HL-60 (cell line): ENCODE data around the gene AKAP3.

ENCODE experiments used
- DNase-seq, 2 experiments: peaks; one replicate each; pipeline ENCODE4 v3.0.0-alpha.2; 2010 to 2020; ENCODE audit warnings: low read depth in 1 of 2, low spot score in 1 of 2
- H3K27ac ChIP-seq: fragments of 250-450 bp; sonication (Bioruptor Pico); replicated peaks from 2 replicates; pipeline ENCODE4 v1.5.1; 2020; ENCODE audit warnings: mild to moderate bottlenecking, moderate library complexity
- H3K27me3 ChIP-seq: fragments of 250-450 bp; sonication (Bioruptor Pico); 2 replicates; pipeline ENCODE4 v1.5.1; 2021; ENCODE audit warnings: mild to moderate bottlenecking, moderate library complexity; ENCODE audit not compliant: insufficient read depth, poor library complexity, severe bottlenecking
- H3K4me3 ChIP-seq: replicated peaks from 2 replicates; pipeline ENCODE4 v1.5.1; 2011; ENCODE audit warnings: mild to moderate bottlenecking, control low read depth, low read length; ENCODE audit not compliant: insufficient read depth
- CTCF ChIP-seq: IDR thresholded peaks from one replicate; pipeline ENCODE4 v1.5.1; 2011; ENCODE audit warnings: low read length, control low read depth, inconsistent platforms; ENCODE audit not compliant: insufficient read depth
- GABPA ChIP-seq: IDR thresholded peaks from 2 replicates; pipeline ENCODE4 v1.6.1; 2012; ENCODE audit warnings: low read depth
- POLR2AphosphoS5 ChIP-seq: IDR thresholded peaks from 2 replicates; pipeline ENCODE4 v1.6.1; 2012; ENCODE audit warnings: low read depth
- REST ChIP-seq: IDR thresholded peaks from 2 replicates; pipeline ENCODE4 v1.6.1; 2012; ENCODE audit warnings: low read depth; ENCODE audit not compliant: insufficient replicate concordance
- SPI1 ChIP-seq: IDR thresholded peaks from 2 replicates; pipeline ENCODE4 v1.6.1; 2012; ENCODE audit warnings: low read depth, mild to moderate bottlenecking, borderline replicate concordance

The AKAP3 gene

GRCh38 chr12:4589941-4590340, 58.9 kb downstream of the AKAP3 start:
- TF ChIP-seq GABPA = no peak
- TF ChIP-seq REST = no peak
- no peak for TF ChIP-seq POLR2AphosphoS5
- no peak for TF ChIP-seq SPI1
- TF ChIP-seq CTCF = no peak
- DNase-seq = peak; percentile 16 to 70
- H3K4me3 ChIP-seq = no peak overlapping the region
- no peaks in the 10 kb centered on the region for H3K27me3 ChIP-seq
- peak overlapping the region; percentile 44; the same call in 1 of the 2 replicates for H3K27ac ChIP-seq

GRCh38 chr12:4588916-4589315, 59.9 kb downstream of the AKAP3 start:
- TF ChIP-seq CTCF (no peak), GABPA (no peak), REST (no peak), SPI1 (no peak), POLR2AphosphoS5 (no peak)

GRCh38 chr12:4587108-4587507, 61.7 kb downstream of the AKAP3 start:
- no peak overlapping the region for H3K27ac ChIP-seq
- H3K4me3 ChIP-seq = no peak overlapping the region
- no peaks in the 10 kb centered on the region for H3K27me3 ChIP-seq
- no peak for DNase-seq
- TF ChIP-seq SPI1 = no peak
- TF ChIP-seq GABPA = no peak
- TF ChIP-seq REST = no peak
- TF ChIP-seq CTCF = no peak
- TF ChIP-seq POLR2AphosphoS5 = no peak

More at GRCh38 chr12:4588916-4589315, 59.9 kb downstream of the AKAP3 start:
- DNase-seq = no peak
- Histone ChIP-seq H3K27me3 (no peaks in the 10 kb centered on the region), H3K27ac (no peak overlapping the region), H3K4me3 (no peak overlapping the region)
